Upper lobe of right lung (tissue), 1 donor: ENCODE data around the gene PAPPA2. TPM values are rescaled to one million over a fixed set of nuclear protein-coding genes. Genes with fewer than 3 reads are reported as not detected.

ENCODE experiments used
- ATAC-seq: fragments of 200-7000 bp; cut with Tn5 transposase; one replicate; pipeline ENCODE4 v1.9.1; 2020; ENCODE audit warnings: mild to moderate bottlenecking, moderate library complexity
- DNase-seq: peaks from one replicate; pipeline ENCODE4 v3.0.0-alpha.2; 2020
- H3K27ac ChIP-seq: fragments of 200-600 bp; one replicate; pipeline ENCODE4 v1.8.0; 2022
- H3K27me3 ChIP-seq: fragments of 200-600 bp; one replicate; pipeline ENCODE4 v1.8.0; 2022; ENCODE audit warnings: mild to moderate bottlenecking
- H3K36me3 ChIP-seq: fragments of 200-600 bp; one replicate; pipeline ENCODE4 v1.8.0; 2022
- H3K4me1 ChIP-seq: fragments of 200-600 bp; one replicate; pipeline ENCODE4 v1.8.0; 2022
- H3K4me3 ChIP-seq: fragments of 200-600 bp; one replicate; pipeline ENCODE4 v1.8.0; 2022; ENCODE audit warnings: mild to moderate bottlenecking
- H3K9me3 ChIP-seq: fragments of 200-600 bp; one replicate; pipeline ENCODE4 v1.8.0; 2022
- CTCF ChIP-seq: fragments of 200-600 bp; IDR thresholded peaks from one replicate; pipeline ENCODE4 v1.8.0; 2022; ENCODE audit warnings: antibody characterized with exemption
- intact Hi-C: fragments of 100-400 bp; cut with DNase I; formaldehyde crosslinking; loops from one replicate; pipeline ENCODE4 v1.11.0; 2022
- total RNA-seq: library from RNA; stranded (reverse); fragmentation: NEBNext Ultra II Directional; extraction: Animal tissue kit (Norgen Biotek cat#: 25700); gene quantifications from one replicate; pipeline ENCODE4 v1.2.1, GENCODE V29; 2021
- donor health status: DM: no; HTN: yes; CAD: no; lungs with severe emphysema.

PAPPA2 gene
- total RNA-seq, 1 donor from 2014 or later, result 0.17 TPM

DNA sequence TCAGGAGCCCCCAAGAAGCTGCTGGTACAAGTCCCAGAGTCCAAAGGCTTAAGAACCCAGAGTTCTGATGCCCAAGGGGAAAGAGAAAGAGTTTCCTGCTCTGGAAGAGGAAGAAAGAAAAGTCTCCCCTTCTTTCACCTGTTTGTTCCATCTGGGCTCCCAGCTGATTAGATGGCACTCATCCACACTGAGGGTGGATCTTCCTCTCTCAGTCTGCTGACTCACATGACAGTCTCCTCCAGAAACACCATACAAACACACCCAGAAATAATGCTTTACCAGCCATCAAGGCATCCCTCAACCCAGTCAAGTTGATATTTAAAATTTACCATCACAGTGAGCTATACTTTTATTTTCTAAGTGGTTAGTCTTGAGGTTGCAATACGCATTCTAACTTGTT is 257.9 kb downstream of the PAPPA2 start:
- H3K27me3 ChIP-seq, result no peaks in the 10 kb centered on the region
- H3K4me3 ChIP-seq, result no peak overlapping the region
- intact Hi-C loops, result no loop called here
- no peaks in the 10 kb centered on the region for H3K4me1 ChIP-seq
- H3K9me3 ChIP-seq, result no peaks in the 10 kb centered on the region
- ATAC-seq (no peak), DNase-seq (no peak)
- TF ChIP-seq CTCF, result no peak
- no peak overlapping the region for H3K27ac ChIP-seq
- H3K36me3 ChIP-seq, result no peaks in the 10 kb centered on the region

- no peak for ATAC-seq
- H3K4me3 ChIP-seq, result no peak overlapping the region
- H3K9me3 ChIP-seq, result no peaks in the 10 kb centered on the region
- H3K27ac ChIP-seq, result no peak overlapping the region
- H3K36me3 ChIP-seq, result no peaks in the 10 kb centered on the region
- TF ChIP-seq CTCF, result no peak
- DNase-seq, result no peak
- intact Hi-C loops, result no loop called here
- no peaks in the 10 kb centered on the region for H3K4me1 ChIP-seq
- H3K27me3 ChIP-seq, result no peaks in the 10 kb centered on the region
These were observed 270.7 kb downstream of the PAPPA2 start for GRCh38 chr1:176733661-176734060.

- H3K9me3 ChIP-seq, result no peaks in the 10 kb centered on the region
- ATAC-seq (no peak), DNase-seq (no peak)
- intact Hi-C loops, result no loop called here
- H3K36me3 ChIP-seq, result no peaks in the 10 kb centered on the region
- no peak overlapping the region for H3K27ac ChIP-seq
- TF ChIP-seq CTCF, result no peak
- H3K4me1 ChIP-seq, result no peaks in the 10 kb centered on the region
- no peaks in the 10 kb centered on the region for H3K27me3 ChIP-seq
- H3K4me3 ChIP-seq, result no peak overlapping the region
These were observed 272.2 kb downstream of the PAPPA2 start for GRCh38 chr1:176735201-176735600.

GRCh38 chr1:176736015-176736414 is 273.0 kb downstream of the PAPPA2 start:
- ATAC-seq (no peak), DNase-seq (no peak)
- no peak for TF ChIP-seq CTCF
- intact Hi-C loops, result no loop called here
- H3K4me1 ChIP-seq, result no peaks in the 10 kb centered on the region
- H3K4me3 ChIP-seq, result no peak overlapping the region
- H3K9me3 ChIP-seq, result no peaks in the 10 kb centered on the region
- no peak overlapping the region for H3K27ac ChIP-seq
- H3K36me3 ChIP-seq, result no peaks in the 10 kb centered on the region
- H3K27me3 ChIP-seq, result no peaks in the 10 kb centered on the region

- TF ChIP-seq CTCF, result no peak
- no peak for ATAC-seq
- intact Hi-C loops, result no loop called here
- Histone ChIP-seq H3K27ac (no peak overlapping the region), H3K9me3 (no peaks in the 10 kb centered on the region), H3K4me1 (no peaks in the 10 kb centered on the region), H3K36me3 (no peaks in the 10 kb centered on the region), H3K4me3 (no peak overlapping the region), H3K27me3 (no peaks in the 10 kb centered on the region)
- no peak for DNase-seq
These were observed 278.2 kb downstream of the PAPPA2 start for GRCh38 chr1:176741181-176741580.

DNA sequence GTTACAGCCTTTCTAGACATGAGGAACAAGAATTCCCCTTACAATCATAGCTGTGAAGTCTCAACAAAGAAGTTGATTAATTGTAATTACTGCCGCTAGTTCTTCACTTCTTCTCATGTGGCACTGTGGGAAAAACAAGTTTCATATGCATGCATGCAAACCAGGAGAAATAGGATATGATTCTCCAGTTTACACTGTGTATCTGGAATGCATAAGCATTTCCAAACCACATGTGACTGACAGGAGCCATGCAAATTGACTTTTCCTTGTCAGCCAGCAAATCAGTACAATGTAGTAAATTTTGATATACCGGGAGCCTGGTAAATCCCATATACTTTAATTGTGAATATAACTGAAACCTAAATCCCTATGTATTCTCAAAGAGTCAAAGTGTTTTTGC is 279.3 kb downstream of the PAPPA2 start:
- DNase-seq, result no peak
- Histone ChIP-seq H3K27ac (no peak overlapping the region), H3K4me1 (no peaks in the 10 kb centered on the region), H3K27me3 (no peaks in the 10 kb centered on the region), H3K36me3 (no peaks in the 10 kb centered on the region), H3K9me3 (no peaks in the 10 kb centered on the region), H3K4me3 (no peak overlapping the region)
- intact Hi-C loops, result no loop called here
- no peak for ATAC-seq
- TF ChIP-seq CTCF, result no peak
